ENCODE data around the gene RSAD2.

- TF ChIP-seq SMC3 (IDR thresholded peaks at IDR 0.05; ENCODE audit: low read depth, low read length) (no peak), CTCF (conservative IDR thresholded peaks at IDR 0.05; ENCODE audit: low read depth, low read length) (no peak), MAZ (IDR thresholded peaks at IDR 0.05; ENCODE audit: borderline replicate concordance, low read depth, low read length) (no peak), RCOR1 (IDR thresholded peaks at IDR 0.05; ENCODE audit: insufficient replicate concordance, low read length) (no peak), RAD21 (IDR thresholded peaks at IDR 0.05; ENCODE audit: low read length) (no peak)
These were observed 23.2 kb upstream of the RSAD2 start for GRCh38 chr2:6854416-6854815.

All from IMR-90 (cell line).